ENCODE results near the gene SPOCK1. TPM values are rescaled to one million over a fixed set of nuclear protein-coding genes. Genes with fewer than 3 reads are reported as not detected.
"Not testable (repeated sequence)": the region's sequence is repeated elsewhere in the genome, so short reads cannot be mapped to it uniquely, and the experiment has no call there.

Gene SPOCK1
- total RNA-seq (2014; rRNA removed; shearing (Covaris generic)), result 23.4 and 26.0 TPM in 2 replicates
- polyA plus RNA-seq (2015; cell fraction: cytosol; rRNA removed), result 45.5 and 59.6 TPM in 2 replicates
- 11.7 and 15.5 TPM in 2 replicates for polyA plus RNA-seq (2015; cell fraction: nucleus; rRNA removed)

DNA sequence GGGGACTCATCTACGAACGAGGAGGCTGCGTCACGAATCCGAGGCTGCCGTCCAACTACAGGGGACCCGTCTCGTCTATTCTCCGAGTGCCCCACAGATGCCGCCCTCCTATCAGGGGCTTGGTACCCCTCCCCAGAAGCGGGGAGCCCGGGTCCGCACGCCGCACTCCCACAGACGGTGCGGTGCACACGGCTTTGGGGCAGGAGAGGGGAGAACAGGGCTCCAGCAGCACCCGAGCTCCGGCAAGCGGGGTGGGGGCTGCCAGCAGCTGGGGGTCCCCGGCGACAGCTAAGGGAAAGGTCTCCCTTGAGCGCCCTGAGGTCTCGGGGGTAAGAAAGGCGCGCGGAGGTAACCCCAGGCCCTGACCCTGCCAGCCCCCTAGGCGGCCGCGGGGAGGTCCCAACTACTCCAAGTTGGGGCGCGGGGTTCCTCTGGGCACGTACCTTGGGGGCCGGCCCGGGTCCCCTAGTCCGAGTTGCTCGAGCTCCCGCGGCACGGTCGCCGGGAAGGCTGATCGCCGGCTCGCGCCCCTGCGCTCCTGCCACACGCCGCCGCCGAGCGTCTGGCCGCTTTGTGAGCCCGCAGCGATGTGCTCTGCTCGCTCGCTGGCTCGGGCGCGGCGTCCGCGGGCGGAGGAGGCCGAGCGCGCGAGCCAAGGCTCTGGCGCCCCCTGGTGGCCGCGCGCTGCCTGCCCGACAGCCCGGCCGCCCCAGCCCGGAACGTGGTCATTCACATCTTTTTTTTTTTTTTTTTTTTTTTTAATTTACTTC is at the start of gene SPOCK1:
SPOCK1 (minus strand) TSS at position 591 of the 770 bp plus-strand sequence.
- in situ Hi-C loops (cut with HindIII; ENCODE audit: low pct_unique_long_range_greater_than_20kb, low sequenced_read_pairs), result no loop called here
- DNase-seq (ENCODE audit: low read depth, low spot score), result peak; percentile 67

- DNase-seq (ENCODE audit: low read depth, low spot score), result no peak
- in situ Hi-C loops (cut with HindIII; ENCODE audit: low pct_unique_long_range_greater_than_20kb, low sequenced_read_pairs), result no loop called here
These were observed 46.8 kb upstream of the SPOCK1 start for GRCh38 chr5:137545956-137546355.

- in situ Hi-C loops (cut with HindIII; ENCODE audit: low pct_unique_long_range_greater_than_20kb, low sequenced_read_pairs); DNase-seq (ENCODE audit: low read depth, low spot score): not testable (repeated sequence)
These were observed 36.3 kb upstream of the SPOCK1 start for GRCh38 chr5:137535449-137535848.

DNA sequence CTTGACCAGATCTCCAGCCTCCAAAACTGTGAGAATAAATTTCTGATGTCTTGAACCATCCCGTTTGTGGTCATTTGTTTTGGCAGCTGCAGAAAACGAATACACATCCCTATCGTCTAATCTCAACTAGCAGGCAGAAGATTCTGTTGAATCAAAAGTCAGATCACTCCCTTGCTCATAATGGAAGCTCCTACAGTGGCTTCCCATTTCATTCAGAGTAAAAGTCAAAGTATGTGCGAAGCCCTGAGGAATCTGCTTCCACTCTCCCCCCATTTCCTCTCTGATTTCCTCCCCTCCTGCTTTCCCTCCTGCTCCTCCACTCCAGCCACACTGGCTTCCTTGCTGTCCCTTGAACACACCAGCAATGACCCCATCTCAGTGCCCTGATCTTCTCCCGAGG is 34.8 kb upstream of the SPOCK1 start:
- in situ Hi-C loops (cut with HindIII; ENCODE audit: low pct_unique_long_range_greater_than_20kb, low sequenced_read_pairs), result no loop called here
- no peak for DNase-seq (ENCODE audit: low read depth, low spot score)

- in situ Hi-C loops (cut with HindIII; ENCODE audit: low pct_unique_long_range_greater_than_20kb, low sequenced_read_pairs), result no loop called here
- DNase-seq (ENCODE audit: low read depth, low spot score), result no peak
These were observed 32.1 kb upstream of the SPOCK1 start for GRCh38 chr5:137531266-137531665.

GRCh38 chr5:137521246-137521645 is 22.1 kb upstream of the SPOCK1 start:
- no peak for DNase-seq (ENCODE audit: low read depth, low spot score)
- in situ Hi-C loops (cut with HindIII; ENCODE audit: low pct_unique_long_range_greater_than_20kb, low sequenced_read_pairs), result no loop called here

GRCh38 chr5:137516961-137517360 is 17.8 kb upstream of the SPOCK1 start:
- in situ Hi-C loops (cut with HindIII; ENCODE audit: low pct_unique_long_range_greater_than_20kb, low sequenced_read_pairs), result no loop called here
- DNase-seq (ENCODE audit: low read depth, low spot score), result no peak

DNA sequence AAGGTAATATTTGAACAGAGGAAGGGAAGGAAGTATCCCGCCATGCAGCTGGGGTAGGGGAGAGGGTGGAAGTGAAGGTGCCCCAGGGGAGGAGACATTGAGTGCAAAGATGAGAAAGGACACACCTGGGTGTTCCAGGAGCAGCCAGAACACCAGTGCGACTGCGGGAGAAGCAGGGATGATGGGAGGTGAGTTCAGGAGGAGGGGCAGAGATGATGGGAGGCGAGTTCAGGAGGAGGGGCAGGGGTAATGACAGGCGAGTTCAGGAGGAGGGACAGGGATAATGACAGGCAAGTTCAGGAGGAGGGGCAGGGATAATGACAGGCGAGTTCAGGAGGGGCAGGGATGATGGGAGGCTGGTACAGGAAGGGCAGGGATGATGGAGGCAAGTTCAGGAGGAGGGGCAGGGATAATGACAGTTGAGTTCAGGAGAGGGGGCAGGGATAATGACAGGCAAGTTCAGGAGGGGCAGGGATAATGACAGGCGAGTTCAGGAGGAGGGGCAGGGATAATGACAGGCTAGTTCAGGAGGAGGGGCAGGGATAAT is 17.2 kb upstream of the SPOCK1 start:
- no peak for DNase-seq (ENCODE audit: low read depth, low spot score)
- in situ Hi-C loops (cut with HindIII; ENCODE audit: low pct_unique_long_range_greater_than_20kb, low sequenced_read_pairs), result no loop called here

DNA sequence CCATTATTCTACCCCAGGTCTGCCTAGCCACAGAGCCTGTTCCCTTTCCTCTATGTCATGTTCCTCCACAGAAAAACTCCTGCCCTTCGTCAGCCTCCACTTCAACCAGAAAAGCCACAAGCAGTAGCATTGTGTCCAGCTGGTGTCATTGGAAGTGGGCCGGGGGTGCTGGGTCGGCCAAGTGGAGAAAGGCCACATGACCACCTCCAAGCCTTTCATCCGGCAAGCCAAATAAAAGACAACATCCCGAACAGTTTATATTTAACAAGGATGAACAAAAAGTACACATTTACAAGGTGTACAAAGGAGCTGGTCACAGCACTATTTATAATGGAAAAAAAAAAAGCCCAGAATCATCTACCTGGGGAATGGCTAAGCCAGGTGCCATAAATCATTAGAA is 16.1 kb upstream of the SPOCK1 start:
- in situ Hi-C loops (cut with HindIII; ENCODE audit: low pct_unique_long_range_greater_than_20kb, low sequenced_read_pairs), result no loop called here
- DNase-seq (ENCODE audit: low read depth, low spot score), result no peak

- no peak for DNase-seq (ENCODE audit: low read depth, low spot score)
- in situ Hi-C loops (cut with HindIII; ENCODE audit: low pct_unique_long_range_greater_than_20kb, low sequenced_read_pairs), result no loop called here
These were observed 11.5 kb upstream of the SPOCK1 start for GRCh38 chr5:137510671-137511070.

- in situ Hi-C loops (cut with HindIII; ENCODE audit: low pct_unique_long_range_greater_than_20kb, low sequenced_read_pairs), result no loop called here
- DNase-seq (ENCODE audit: low read depth, low spot score), result no peak
These were observed 8.0 kb upstream of the SPOCK1 start for GRCh38 chr5:137507150-137507549.

- no peak for DNase-seq (ENCODE audit: low read depth, low spot score)
- in situ Hi-C loops (cut with HindIII; ENCODE audit: low pct_unique_long_range_greater_than_20kb, low sequenced_read_pairs), result no loop called here
These were observed 7.2 kb upstream of the SPOCK1 start for GRCh38 chr5:137506296-137506695.

DNA sequence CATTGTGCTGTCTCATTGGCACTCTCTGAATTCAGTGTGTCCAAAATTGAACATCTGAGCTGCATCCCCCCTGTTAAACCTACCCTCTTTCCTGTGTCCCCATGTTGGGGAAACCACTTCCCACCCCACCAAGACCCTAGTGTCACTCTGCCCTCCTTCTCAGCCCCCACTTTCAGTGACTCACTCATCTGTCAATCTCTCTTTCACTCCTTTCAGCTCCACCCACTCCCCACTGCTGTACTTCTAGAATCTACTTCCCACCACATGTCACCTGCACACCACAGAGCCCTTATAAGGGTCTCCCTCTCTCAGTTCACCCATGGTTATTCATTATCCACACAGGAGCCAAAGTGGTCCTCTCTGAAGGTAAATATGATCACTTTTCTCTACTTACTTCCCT is 5.8 kb upstream of the SPOCK1 start:
- DNase-seq (ENCODE audit: low read depth, low spot score), result no peak
- in situ Hi-C loops (cut with HindIII; ENCODE audit: low pct_unique_long_range_greater_than_20kb, low sequenced_read_pairs), result no loop called here

GRCh38 chr5:137503456-137503855 is 4.3 kb upstream of the SPOCK1 start:
- DNase-seq (ENCODE audit: low read depth, low spot score), result no peak
- in situ Hi-C loops (cut with HindIII; ENCODE audit: low pct_unique_long_range_greater_than_20kb, low sequenced_read_pairs), result no loop called here

GRCh38 chr5:137502632-137503031 is 3.5 kb upstream of the SPOCK1 start:
- no peak for DNase-seq (ENCODE audit: low read depth, low spot score)
- in situ Hi-C loops (cut with HindIII; ENCODE audit: low pct_unique_long_range_greater_than_20kb, low sequenced_read_pairs), result no loop called here

- DNase-seq (ENCODE audit: low read depth, low spot score), result no peak
- in situ Hi-C loops (cut with HindIII; ENCODE audit: low pct_unique_long_range_greater_than_20kb, low sequenced_read_pairs), result no loop called here
These were observed 2.8 kb upstream of the SPOCK1 start for GRCh38 chr5:137501846-137502406.

DNA sequence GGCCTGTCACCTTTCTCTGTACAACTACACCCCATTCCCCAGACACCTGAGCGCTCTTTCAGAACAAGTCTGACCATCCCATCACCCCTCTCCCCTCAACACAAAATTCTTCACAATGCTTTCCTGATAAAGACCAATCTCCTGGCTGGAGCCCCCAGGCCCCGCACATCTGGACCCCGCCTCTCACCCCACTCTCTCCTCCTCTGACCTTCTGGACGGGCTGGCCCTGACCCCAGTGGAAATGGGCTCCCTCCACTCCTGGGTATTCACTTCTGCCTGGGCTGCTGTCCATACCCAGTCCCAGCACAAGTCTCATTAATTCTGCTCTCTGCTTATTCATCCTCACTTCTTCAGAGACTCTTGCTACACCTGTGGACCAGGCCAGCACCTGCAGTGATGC is 2.1 kb upstream of the SPOCK1 start:
- DNase-seq (ENCODE audit: low read depth, low spot score), result no peak
- in situ Hi-C loops (cut with HindIII; ENCODE audit: low pct_unique_long_range_greater_than_20kb, low sequenced_read_pairs), result no loop called here

- in situ Hi-C loops (cut with HindIII; ENCODE audit: low pct_unique_long_range_greater_than_20kb, low sequenced_read_pairs), result no loop called here
- DNase-seq (ENCODE audit: low read depth, low spot score), result no peak
These were observed 1.6 kb upstream of the SPOCK1 start for GRCh38 chr5:137500615-137501225.

DNA sequence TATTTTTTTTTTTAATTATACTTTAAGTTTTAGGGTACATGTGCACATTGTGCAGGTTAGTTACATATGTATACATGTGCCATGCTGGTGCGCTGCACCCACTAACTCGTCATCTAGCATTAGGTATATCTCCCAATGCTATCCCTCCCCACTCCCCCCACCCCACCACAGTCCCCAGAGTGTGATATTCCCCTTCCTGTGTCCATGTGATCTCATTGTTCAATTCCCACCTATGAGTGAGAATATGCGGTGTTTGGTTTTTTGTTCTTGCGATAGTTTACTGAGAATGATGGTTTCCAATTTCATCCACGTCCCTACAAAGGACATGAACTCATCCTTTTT is 351 bp upstream of the SPOCK1 start:
- DNase-seq (ENCODE audit: low read depth, low spot score); in situ Hi-C loops (cut with HindIII; ENCODE audit: low pct_unique_long_range_greater_than_20kb, low sequenced_read_pairs): not testable (repeated sequence)

All from SK-MEL-5 (cell line).